ENCODE results near the gene NTSR1. TPM values are rescaled to one million over a fixed set of nuclear protein-coding genes. Genes with fewer than 3 reads are reported as not detected.

Gene NTSR1
- total and polyA plus RNA-seq, 8 donors: 0.06 to 15.9 (median 0.28) TPM; not detected in 5

- 54 to 73% (median 64%) methylated on average over 8 to 12 of the region's 12 CpGs for whole genome bisulfite sequencing, 5 donors
- no peak for TF ChIP-seq EP300 (IDR thresholded peaks at IDR 0.05)
- TF ChIP-seq, protein P1, sequence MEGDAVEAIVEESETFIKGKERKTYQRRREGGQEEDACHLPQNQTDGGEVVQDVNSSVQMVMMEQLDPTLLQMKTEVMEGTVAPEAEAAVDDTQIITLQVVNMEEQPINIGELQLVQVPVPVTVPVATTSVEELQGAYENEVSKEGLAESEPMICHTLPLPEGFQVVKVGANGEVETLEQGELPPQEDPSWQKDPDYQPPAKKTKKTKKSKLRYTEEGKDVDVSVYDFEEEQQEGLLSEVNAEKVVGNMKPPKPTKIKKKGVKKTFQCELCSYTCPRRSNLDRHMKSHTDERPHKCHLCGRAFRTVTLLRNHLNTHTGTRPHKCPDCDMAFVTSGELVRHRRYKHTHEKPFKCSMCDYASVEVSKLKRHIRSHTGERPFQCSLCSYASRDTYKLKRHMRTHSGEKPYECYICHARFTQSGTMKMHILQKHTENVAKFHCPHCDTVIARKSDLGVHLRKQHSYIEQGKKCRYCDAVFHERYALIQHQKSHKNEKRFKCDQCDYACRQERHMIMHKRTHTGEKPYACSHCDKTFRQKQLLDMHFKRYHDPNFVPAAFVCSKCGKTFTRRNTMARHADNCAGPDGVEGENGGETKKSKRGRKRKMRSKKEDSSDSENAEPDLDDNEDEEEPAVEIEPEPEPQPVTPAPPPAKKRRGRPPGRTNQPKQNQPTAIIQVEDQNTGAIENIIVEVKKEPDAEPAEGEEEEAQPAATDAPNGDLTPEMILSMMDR (IDR thresholded peaks at IDR 0.05): no peak
- no peak for TF ChIP-seq POLR2A (IDR thresholded peaks at IDR 0.05)
- no peak for TF ChIP-seq POLR2AphosphoS5 (IDR thresholded peaks at IDR 0.05)
- Histone ChIP-seq H3K4me1 (peaks cover 0 to 11% (median 5%) of the 10 kb centered on the region in 4 donors), H3K27ac (no peak overlapping the region), H3K27me3 (peaks cover 4 to 85% (median 17%) of the 10 kb centered on the region in 3 donors), H3K36me3 (no peaks in the 10 kb centered on the region), H3K9me3 (peaks cover 2 to 5% (median 4%) of the 10 kb centered on the region in 4 donors), H3K4me3 (no peak overlapping the region)
- intact Hi-C loops (cut with DNase I; ENCODE audit: low total_unique reads): no loop called here
- DNase-seq: no peak
These were observed 23.7 kb upstream of the NTSR1 start for GRCh38 chr20:62684981-62685380.

GRCh38 chr20:62685781-62686555, 22.7 kb upstream of the NTSR1 start:
- peak; percentile 50 to 60 for DNase-seq
- H3K9me3 ChIP-seq: no peaks in the 10 kb centered on the region
- no peak for TF ChIP-seq EP300 (IDR thresholded peaks at IDR 0.05)
- H3K27me3 ChIP-seq: peaks cover 4 to 79% (median 20%) of the 10 kb centered on the region in 3 donors
- H3K4me1 ChIP-seq: peaks cover 0 to 11% (median 5%) of the 10 kb centered on the region in 4 donors
- intact Hi-C loops (cut with DNase I; ENCODE audit: low total_unique reads): no loop called here
- H3K27ac ChIP-seq: peak overlapping the region in 2 of 5 donors; percentile 3 to 37
- no peaks in the 10 kb centered on the region for H3K36me3 ChIP-seq
- WGBS, 5 donors: 18 to 33% (median 24%) methylated on average over 24 to 27 of the region's 27 CpGs
- H3K4me3 ChIP-seq: no peak overlapping the region

- WGBS, 5 donors: 90 to 93% (median 91%) methylated on average over 24 to 37 of the region's 37 CpGs
- Histone ChIP-seq H3K27me3 (peaks cover 4 to 75% (median 24%) of the 10 kb centered on the region in 3 donors), H3K36me3 (no peaks in the 10 kb centered on the region), H3K9me3 (no peaks in the 10 kb centered on the region), H3K27ac (no peak overlapping the region), H3K4me3 (no peak overlapping the region), H3K4me1 (peaks cover 0 to 11% (median 5%) of the 10 kb centered on the region in 4 donors)
- TF ChIP-seq EP300 (IDR thresholded peaks at IDR 0.05): no peak
- intact Hi-C loops (cut with DNase I; ENCODE audit: low total_unique reads): no loop called here
- DNase-seq: no peak
These were observed 21.5 kb upstream of the NTSR1 start for GRCh38 chr20:62686869-62687830.

DNA sequence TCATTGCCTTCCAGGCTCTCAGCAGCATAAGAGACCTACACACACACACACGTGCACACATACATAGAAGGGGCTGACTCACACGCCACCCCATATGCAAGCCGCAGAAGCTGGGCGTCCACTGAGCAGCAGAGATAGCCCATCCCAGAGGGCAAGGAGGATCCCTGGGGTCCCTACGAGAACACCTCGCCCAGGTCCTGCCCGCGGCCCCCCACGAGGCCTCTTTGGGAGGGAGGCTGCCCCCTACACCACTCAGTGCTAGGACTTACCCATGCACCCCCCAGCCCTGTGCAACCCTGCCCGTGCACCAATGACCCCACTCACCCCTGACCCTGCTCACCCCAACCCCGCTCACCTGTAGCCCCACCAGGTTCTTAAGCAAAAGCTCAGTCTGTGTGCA, 20.6 kb upstream of the NTSR1 start:
- DNase-seq: no peak
- H3K27me3 ChIP-seq: peaks cover 2 to 75% (median 25%) of the 10 kb centered on the region in 3 donors
- TF ChIP-seq POLR2A (IDR thresholded peaks at IDR 0.05) (no peak), EP300 (IDR thresholded peaks at IDR 0.05) (no peak), POLR2AphosphoS5 (IDR thresholded peaks at IDR 0.05) (no peak)
- TF ChIP-seq, protein P1 (IDR thresholded peaks at IDR 0.05): no peak
- intact Hi-C loops (cut with DNase I; ENCODE audit: low total_unique reads): no loop called here
- no peaks in the 10 kb centered on the region for H3K36me3 ChIP-seq
- peaks cover 0 to 11% (median 5%) of the 10 kb centered on the region in 4 donors for H3K4me1 ChIP-seq
- H3K27ac ChIP-seq: no peak overlapping the region
- WGBS, 5 donors: 77 to 92% (median 91%) methylated on average over 11 of the region's 11 CpGs
- no peaks in the 10 kb centered on the region for H3K9me3 ChIP-seq
- no peak overlapping the region for H3K4me3 ChIP-seq

DNA sequence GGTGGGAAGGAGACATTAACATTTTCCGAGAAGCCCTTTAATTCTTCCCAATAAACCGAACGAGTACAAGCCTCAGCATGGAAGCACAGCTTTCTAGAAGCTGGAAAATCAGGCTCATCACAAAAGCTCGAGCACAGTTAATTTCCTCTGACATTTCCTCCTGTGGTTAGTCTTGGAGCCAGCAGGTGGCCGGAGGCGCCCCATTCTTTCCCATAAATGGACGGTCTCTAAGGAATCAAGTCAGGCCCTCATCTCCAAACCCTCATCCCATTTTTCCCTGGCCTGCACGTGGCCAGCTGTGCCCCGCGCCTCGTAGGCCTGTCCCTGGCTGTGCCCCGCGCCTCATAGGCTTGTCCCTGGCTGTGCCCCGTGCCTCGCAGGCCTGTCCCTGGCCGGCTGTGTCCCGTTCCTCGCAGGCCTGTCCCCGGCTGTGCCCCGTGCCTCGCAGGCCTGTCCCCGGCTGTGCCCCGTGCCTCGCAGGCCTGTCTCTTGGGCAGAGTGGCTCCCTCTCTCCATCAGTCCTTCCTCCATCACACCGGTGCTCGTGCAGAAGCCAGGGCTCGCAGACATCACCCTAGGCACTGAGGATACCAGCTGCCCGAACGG, 19.7 kb upstream of the NTSR1 start:
- Histone ChIP-seq H3K27ac (no peak overlapping the region), H3K9me3 (no peaks in the 10 kb centered on the region), H3K36me3 (no peaks in the 10 kb centered on the region), H3K4me3 (no peak overlapping the region), H3K4me1 (peaks cover 0 to 11% (median 5%) of the 10 kb centered on the region in 4 donors), H3K27me3 (peaks cover 0 to 76% (median 26%) of the 10 kb centered on the region in 3 donors)
- intact Hi-C loops (cut with DNase I; ENCODE audit: low total_unique reads): no loop called here
- TF ChIP-seq POLR2AphosphoS5 (IDR thresholded peaks at IDR 0.05): no peak
- TF ChIP-seq, protein P1 (IDR thresholded peaks at IDR 0.05): no peak
- TF ChIP-seq POLR2A (IDR thresholded peaks at IDR 0.05): no peak
- no peak for TF ChIP-seq EP300 (IDR thresholded peaks at IDR 0.05)
- 76 to 80% (median 78%) methylated on average over 29 of the region's 29 CpGs for WGBS, 5 donors
- DNase-seq: no peak
